GM12864 (cell line): ENCODE results near the gene CYTH1.

Source experiments
- DNase-seq: peaks from one replicate; pipeline ENCODE4 v3.0.0-alpha.2; 2011; ENCODE audit warnings: low read depth
- H3K4me3 ChIP-seq: 2 replicates; pipeline ENCODE4 v1.5.1; 2011; ENCODE audit warnings: mild to moderate bottlenecking, low read depth, low read length, control low read depth
- CTCF ChIP-seq: IDR thresholded peaks from 2 replicates; pipeline ENCODE4 v1.5.1; 2011; ENCODE audit warnings: low read depth, mild to moderate bottlenecking, moderate library complexity, low read length, control low read depth, inconsistent platforms; ENCODE audit errors: missing control alignments

CYTH1 gene

GRCh38 chr17:78641243-78641642 is 140.8 kb downstream of the CYTH1 start:
- DNase-seq, result no peak
- no peak overlapping the region for H3K4me3 ChIP-seq
- TF ChIP-seq CTCF, result no peak

- no peak overlapping the region for H3K4me3 ChIP-seq
- TF ChIP-seq CTCF, result no peak
- DNase-seq, result no peak
Measured at GRCh38 chr17:78640700-78641099, 141.4 kb downstream of the CYTH1 start.

GRCh38 chr17:78637643-78638420 is 144.2 kb downstream of the CYTH1 start:
- no peak for DNase-seq
- TF ChIP-seq CTCF, result no peak
- H3K4me3 ChIP-seq, result no peak overlapping the region

- DNase-seq, result no peak
- no peak overlapping the region for H3K4me3 ChIP-seq
- TF ChIP-seq CTCF, result no peak
Measured at GRCh38 chr17:78637146-78637545, 144.9 kb downstream of the CYTH1 start.

GRCh38 chr17:78634154-78634553 is 147.9 kb downstream of the CYTH1 start:
- TF ChIP-seq CTCF, result no peak

GRCh38 chr17:78629436-78629995 is 152.6 kb downstream of the CYTH1 start:
- DNase-seq, result no peak
- no peak for TF ChIP-seq CTCF
- H3K4me3 ChIP-seq, result no peak overlapping the region

More at GRCh38 chr17:78634154-78634553, 147.9 kb downstream of the CYTH1 start:
- no peak overlapping the region for H3K4me3 ChIP-seq
- DNase-seq, result no peak
